ENCODE measurements around the gene XYLT1.

Gene XYLT1

DNA sequence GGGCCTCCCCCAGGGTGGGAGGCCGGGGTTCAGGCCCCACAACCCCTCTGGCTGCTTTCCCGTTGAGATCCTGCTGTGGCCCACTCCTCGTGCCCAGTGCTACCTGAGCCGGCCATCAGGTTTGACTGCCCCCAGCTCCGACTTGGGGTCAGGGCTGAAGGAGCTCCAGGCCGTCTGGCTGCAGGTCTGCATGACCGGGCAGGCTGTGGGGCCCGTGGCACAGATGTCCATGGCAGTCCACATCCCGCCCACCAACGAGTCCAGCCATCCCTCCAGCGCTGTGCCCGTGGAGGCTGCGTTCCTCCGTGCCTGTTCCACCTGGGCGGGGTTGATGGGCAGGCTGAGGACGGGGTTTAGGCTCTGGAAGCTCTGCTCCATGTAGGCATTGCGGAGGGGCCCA, 362.2 kb downstream of the XYLT1 start:
- ATAC-seq (ENCODE audit: low read depth) = no peak
- Mint-ChIP-seq H3K4me3 (no peak overlapping the region), H3K36me3 (peaks cover 17% of the 10 kb centered on the region), H3K27me3 (no peaks in the 10 kb centered on the region), H3K4me1 (peaks cover 9% of the 10 kb centered on the region), H3K9me3 (peaks cover 2% of the 10 kb centered on the region), H3K27ac (no peak overlapping the region)
- DNase-seq (ENCODE audit: low spot score in 2 of 2) = no peak

- no peaks in the 10 kb centered on the region for H3K27me3 Mint-ChIP-seq
- no peak for DNase-seq (ENCODE audit: low spot score in 2 of 2)
- H3K9me3 Mint-ChIP-seq = peaks cover 2% of the 10 kb centered on the region
- H3K4me1 Mint-ChIP-seq = peaks cover 12% of the 10 kb centered on the region
- H3K36me3 Mint-ChIP-seq = peaks cover 14% of the 10 kb centered on the region
- ATAC-seq (ENCODE audit: low read depth) = no peak
- H3K4me3 Mint-ChIP-seq = no peak overlapping the region
- H3K27ac Mint-ChIP-seq = no peak overlapping the region
Measured at GRCh38 chr16:17107450-17107849, 363.3 kb downstream of the XYLT1 start.

- Mint-ChIP-seq H3K4me1 (peaks cover 14% of the 10 kb centered on the region), H3K27me3 (no peaks in the 10 kb centered on the region), H3K27ac (peak overlapping the region; percentile 78), H3K4me3 (no peak overlapping the region), H3K36me3 (peaks cover 18% of the 10 kb centered on the region), H3K9me3 (peaks cover 2% of the 10 kb centered on the region)
- DNase-seq (ENCODE audit: low spot score in 2 of 2) = no peak
- peak; percentile 21 for ATAC-seq (ENCODE audit: low read depth)
Measured at GRCh38 chr16:17106243-17106791, 364.4 kb downstream of the XYLT1 start.

DNA sequence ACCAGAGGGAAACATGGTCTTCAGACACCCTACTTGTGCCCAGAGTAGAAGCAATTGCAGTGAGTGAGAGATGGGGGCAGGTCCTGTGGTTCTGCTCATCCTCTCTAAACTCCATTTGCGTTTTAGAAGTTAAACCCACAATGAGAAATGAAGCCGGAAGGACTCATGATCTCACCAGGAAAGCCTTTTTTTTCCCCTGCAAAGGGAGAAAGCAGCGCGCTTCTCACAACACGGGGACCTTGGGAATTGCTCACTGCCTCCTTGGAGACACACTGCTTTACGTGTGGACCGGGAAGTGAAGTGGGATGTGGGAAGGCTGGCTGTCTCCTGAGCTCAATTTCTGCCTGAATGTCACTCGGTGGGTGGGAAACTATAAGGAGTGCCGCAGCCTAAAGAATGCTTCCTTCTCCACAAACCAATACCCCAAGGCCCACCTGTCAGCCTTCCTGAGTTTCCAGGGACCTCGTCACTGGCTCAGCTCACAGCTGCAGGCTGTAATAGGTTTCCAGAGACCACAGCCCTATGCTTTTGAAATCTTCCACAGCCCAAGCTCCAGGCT, 365.4 kb downstream of the XYLT1 start:
- DNase-seq (ENCODE audit: low spot score in 2 of 2) = no peak
- peaks cover 14% of the 10 kb centered on the region for H3K4me1 Mint-ChIP-seq
- peaks cover 16% of the 10 kb centered on the region for H3K36me3 Mint-ChIP-seq
- no peaks in the 10 kb centered on the region for H3K27me3 Mint-ChIP-seq
- H3K27ac Mint-ChIP-seq = no peak overlapping the region
- ATAC-seq (ENCODE audit: low read depth) = no peak
- peaks cover 2% of the 10 kb centered on the region for H3K9me3 Mint-ChIP-seq
- H3K4me3 Mint-ChIP-seq = no peak overlapping the region

- Mint-ChIP-seq H3K27ac (no peak overlapping the region), H3K36me3 (peaks cover 12% of the 10 kb centered on the region), H3K9me3 (peaks cover 2% of the 10 kb centered on the region), H3K4me3 (no peak overlapping the region), H3K27me3 (no peaks in the 10 kb centered on the region), H3K4me1 (peaks cover 14% of the 10 kb centered on the region)
- DNase-seq (ENCODE audit: low spot score in 2 of 2) = no peak
- no peak for ATAC-seq (ENCODE audit: low read depth)
Measured at GRCh38 chr16:17104654-17105053, 366.1 kb downstream of the XYLT1 start.

- DNase-seq (ENCODE audit: low spot score in 2 of 2) (no peak), ATAC-seq (ENCODE audit: low read depth) (no peak)
- Mint-ChIP-seq H3K36me3 (peaks cover 10% of the 10 kb centered on the region), H3K27ac (no peak overlapping the region), H3K27me3 (no peaks in the 10 kb centered on the region), H3K9me3 (no peaks in the 10 kb centered on the region), H3K4me1 (peaks cover 14% of the 10 kb centered on the region), H3K4me3 (no peak overlapping the region)
Measured at GRCh38 chr16:17103216-17103615, 367.5 kb downstream of the XYLT1 start.

GRCh38 chr16:17101646-17102045, 369.1 kb downstream of the XYLT1 start:
- Mint-ChIP-seq H3K27me3 (no peaks in the 10 kb centered on the region), H3K36me3 (peaks cover 7% of the 10 kb centered on the region), H3K9me3 (no peaks in the 10 kb centered on the region), H3K4me3 (no peak overlapping the region), H3K27ac (no peak overlapping the region), H3K4me1 (peaks cover 14% of the 10 kb centered on the region)
- DNase-seq (ENCODE audit: low spot score in 2 of 2) = no peak
- peak; percentile 51 for ATAC-seq (ENCODE audit: low read depth)

- no peaks in the 10 kb centered on the region for H3K9me3 Mint-ChIP-seq
- no peaks in the 10 kb centered on the region for H3K27me3 Mint-ChIP-seq
- peaks cover 6% of the 10 kb centered on the region for H3K36me3 Mint-ChIP-seq
- peaks cover 10% of the 10 kb centered on the region for H3K4me1 Mint-ChIP-seq
- no peak for ATAC-seq (ENCODE audit: low read depth)
- no peak for DNase-seq (ENCODE audit: low spot score in 2 of 2)
- H3K4me3 Mint-ChIP-seq = no peak overlapping the region
- H3K27ac Mint-ChIP-seq = no peak overlapping the region
Measured at GRCh38 chr16:17098685-17099084, 372.1 kb downstream of the XYLT1 start.

DNA sequence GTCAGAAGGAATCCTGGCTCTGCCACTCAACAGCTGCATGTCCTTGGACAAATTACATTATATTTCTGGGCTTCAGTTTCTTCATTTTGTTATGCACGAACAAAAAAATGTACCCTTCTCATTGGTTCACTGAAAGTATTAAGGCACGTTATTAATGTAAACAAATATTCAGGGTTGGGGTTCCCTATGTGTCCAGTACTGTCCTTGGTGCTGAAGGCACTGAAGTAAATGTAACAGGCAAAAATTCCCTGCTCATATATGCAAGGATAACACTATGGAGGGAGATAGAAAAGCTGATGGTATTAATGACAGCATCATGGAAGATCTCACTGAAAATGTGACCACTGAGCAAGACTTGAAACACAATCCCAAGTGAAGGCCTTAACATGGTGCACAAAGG, 386.6 kb downstream of the XYLT1 start:
- no peak overlapping the region for H3K27ac Mint-ChIP-seq

DNA sequence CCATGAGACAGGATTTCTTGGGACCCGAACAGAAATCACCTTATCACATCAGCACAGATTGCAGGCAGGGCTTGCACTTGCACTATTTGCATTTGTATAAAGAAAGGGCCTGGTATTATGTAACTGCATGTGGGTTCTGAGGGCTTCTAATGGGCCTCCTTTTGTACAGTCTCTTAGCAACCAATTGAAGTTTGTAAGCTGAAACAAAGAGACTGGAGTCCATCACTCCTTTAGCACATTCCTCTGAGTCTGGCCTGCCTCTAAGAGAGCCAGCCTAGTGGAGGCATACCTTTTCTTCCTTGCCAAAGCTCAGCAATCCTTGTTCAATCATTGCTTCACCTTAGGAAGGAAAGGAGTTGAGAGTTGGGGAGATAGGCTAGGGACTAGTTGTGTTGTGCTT, 387.1 kb downstream of the XYLT1 start:
- ATAC-seq (ENCODE audit: low read depth) = no peak
- no peak overlapping the region for H3K4me3 Mint-ChIP-seq

More for the DNA sequence above, 386.6 kb downstream of the XYLT1 start:
- Mint-ChIP-seq H3K36me3 (peaks cover 18% of the 10 kb centered on the region), H3K9me3 (no peaks in the 10 kb centered on the region), H3K27me3 (no peaks in the 10 kb centered on the region), H3K4me3 (no peak overlapping the region), H3K4me1 (peaks cover 18% of the 10 kb centered on the region)
- ATAC-seq (ENCODE audit: low read depth) = no peak
- no peak for DNase-seq (ENCODE audit: low spot score in 2 of 2)

GRCh38 chr16:17082095-17082882, 388.5 kb downstream of the XYLT1 start:
- no peaks in the 10 kb centered on the region for H3K9me3 Mint-ChIP-seq
- no peak overlapping the region for H3K4me3 Mint-ChIP-seq
- no peak for ATAC-seq (ENCODE audit: low read depth)
- no peaks in the 10 kb centered on the region for H3K27me3 Mint-ChIP-seq
- H3K27ac Mint-ChIP-seq = no peak overlapping the region
- peaks cover 11% of the 10 kb centered on the region for H3K36me3 Mint-ChIP-seq
- DNase-seq (ENCODE audit: low spot score in 2 of 2) = no peak
- H3K4me1 Mint-ChIP-seq = peaks cover 16% of the 10 kb centered on the region

More for the DNA sequence above, 387.1 kb downstream of the XYLT1 start:
- no peaks in the 10 kb centered on the region for H3K9me3 Mint-ChIP-seq
- H3K27ac Mint-ChIP-seq = no peak overlapping the region
- no peaks in the 10 kb centered on the region for H3K27me3 Mint-ChIP-seq
- H3K36me3 Mint-ChIP-seq = peaks cover 17% of the 10 kb centered on the region
- H3K4me1 Mint-ChIP-seq = peaks cover 18% of the 10 kb centered on the region
- no peak for DNase-seq (ENCODE audit: low spot score in 2 of 2)

DNA sequence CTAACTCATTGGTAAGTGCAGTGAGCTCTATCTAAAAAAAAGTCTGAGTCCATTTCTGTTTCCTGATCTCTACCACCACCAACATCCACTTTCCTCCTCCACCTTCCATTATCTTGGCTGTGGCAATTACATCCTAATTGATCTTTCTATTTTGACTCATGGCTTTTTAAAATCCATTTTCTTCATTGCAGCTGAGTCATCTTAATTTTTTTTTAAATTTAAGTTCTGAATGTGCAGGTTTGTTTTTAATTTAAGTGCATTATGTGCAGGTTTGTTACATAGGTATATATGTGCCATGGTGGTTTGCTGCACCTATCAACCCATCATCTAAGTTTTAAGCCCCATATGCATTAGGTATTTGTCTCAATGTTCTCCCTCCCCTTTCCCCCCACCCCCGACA, 390.7 kb downstream of the XYLT1 start:
- no peak overlapping the region for H3K27ac Mint-ChIP-seq
- no peak for ATAC-seq (ENCODE audit: low read depth)
- no peak overlapping the region for H3K4me3 Mint-ChIP-seq
- no peaks in the 10 kb centered on the region for H3K9me3 Mint-ChIP-seq
- DNase-seq (ENCODE audit: low spot score in 2 of 2) = no peak
- peaks cover 13% of the 10 kb centered on the region for H3K4me1 Mint-ChIP-seq
- no peaks in the 10 kb centered on the region for H3K27me3 Mint-ChIP-seq
- H3K36me3 Mint-ChIP-seq = peaks cover 6% of the 10 kb centered on the region

DNA sequence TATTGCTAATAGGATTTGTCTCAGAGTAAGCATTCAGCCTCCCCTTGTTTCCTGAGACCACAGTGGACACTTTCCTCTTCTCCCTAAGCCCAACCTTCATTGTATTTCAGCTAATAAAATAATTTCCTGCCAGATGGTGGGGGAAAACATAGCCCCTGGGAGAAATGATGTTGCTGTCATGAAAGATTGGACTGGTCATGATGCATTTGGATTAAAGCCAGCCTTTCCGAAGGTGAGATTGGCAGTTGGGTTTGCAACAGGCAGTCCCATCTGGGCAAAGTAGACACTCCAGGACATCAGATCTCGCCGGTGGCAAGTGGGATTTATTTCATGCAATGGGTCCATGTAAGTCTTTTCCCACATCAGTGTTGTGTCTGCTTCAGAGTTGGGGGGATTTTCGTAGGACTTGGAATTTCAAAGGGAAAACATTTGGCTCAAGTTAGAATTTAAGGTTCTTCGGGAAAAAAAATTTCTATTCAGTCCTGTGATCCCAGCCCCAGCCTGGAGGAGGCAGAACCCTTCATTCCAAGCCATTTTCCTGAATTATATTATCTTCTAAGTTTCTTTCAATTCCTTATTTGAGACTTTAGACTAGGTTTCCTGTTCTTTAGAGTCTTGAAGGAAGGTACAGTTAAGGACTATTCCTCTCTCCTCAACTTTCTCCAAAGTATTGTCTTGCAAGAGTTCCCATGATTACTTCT, 391.7 kb downstream of the XYLT1 start:
- H3K4me3 Mint-ChIP-seq = no peak overlapping the region
- DNase-seq (ENCODE audit: low spot score in 2 of 2) (no peak), ATAC-seq (ENCODE audit: low read depth) (no peak)
- no peaks in the 10 kb centered on the region for H3K9me3 Mint-ChIP-seq
- no peaks in the 10 kb centered on the region for H3K27me3 Mint-ChIP-seq
- peaks cover 6% of the 10 kb centered on the region for H3K36me3 Mint-ChIP-seq
- peaks cover 13% of the 10 kb centered on the region for H3K4me1 Mint-ChIP-seq
- H3K27ac Mint-ChIP-seq = peak overlapping the region; percentile 28

- ATAC-seq (ENCODE audit: low read depth) = no peak
- Mint-ChIP-seq H3K27me3 (no peaks in the 10 kb centered on the region), H3K4me1 (peaks cover 17% of the 10 kb centered on the region), H3K27ac (peak overlapping the region; percentile 2), H3K4me3 (no peak overlapping the region), H3K9me3 (no peaks in the 10 kb centered on the region), H3K36me3 (peaks cover 6% of the 10 kb centered on the region)
- no peak for DNase-seq (ENCODE audit: low spot score in 2 of 2)
Measured at GRCh38 chr16:17076818-17077498, 393.8 kb downstream of the XYLT1 start.
